H9 (cell line): ENCODE data around the gene CHPF2. TPM values are rescaled to one million over a fixed set of nuclear protein-coding genes. Genes with fewer than 3 reads are reported as not detected.

Source experiments
- DNase-seq: peaks from one replicate; pipeline ENCODE4 v3.0.0-alpha.2; 2017
- H2AFZ ChIP-seq: one replicate; pipeline ENCODE4 v1.6.1; 2013; ENCODE audit warnings: mild to moderate bottlenecking, low read length, control low read depth, moderate library complexity
- H2AK5ac ChIP-seq: 2 replicates; pipeline ENCODE4 v1.6.1; 2013; ENCODE audit warnings: low read length, control low read depth, mixed read lengths; ENCODE audit not compliant: insufficient read length
- H2BK120ac ChIP-seq: one replicate; pipeline ENCODE4 v1.6.1; 2013; ENCODE audit warnings: low read depth, mild to moderate bottlenecking, low read length, control low read depth, inconsistent platforms; ENCODE audit not compliant: poor library complexity, severe bottlenecking
- H2BK12ac ChIP-seq: 2 replicates; pipeline ENCODE4 v1.6.1; 2013; ENCODE audit warnings: low read length, control low read depth, mixed read lengths, low read depth; ENCODE audit not compliant: insufficient read length
- H2BK15ac ChIP-seq: 2 replicates; pipeline ENCODE4 v1.6.1; 2013; ENCODE audit warnings: low read depth, low read length, control low read depth
- H2BK20ac ChIP-seq: one replicate; pipeline ENCODE4 v1.6.1; 2013; ENCODE audit warnings: low read depth, mild to moderate bottlenecking, low read length, control low read depth, inconsistent platforms; ENCODE audit not compliant: poor library complexity, severe bottlenecking
- H2BK5ac ChIP-seq: 2 replicates; pipeline ENCODE4 v1.6.1; 2013; ENCODE audit warnings: low read length, control low read depth, mixed read lengths; ENCODE audit not compliant: insufficient read length
- H3K14ac ChIP-seq: 2 replicates; pipeline ENCODE4 v1.6.1; 2013; ENCODE audit warnings: low read length, control low read depth; ENCODE audit not compliant: insufficient read depth
- H3K18ac ChIP-seq: 2 replicates; pipeline ENCODE4 v1.6.1; 2013; ENCODE audit warnings: low read depth, mild to moderate bottlenecking, mixed read lengths, low read length, control low read depth; ENCODE audit not compliant: insufficient read length
- H3K23ac ChIP-seq: 2 replicates; pipeline ENCODE4 v1.6.1; 2013; ENCODE audit warnings: low read length, control low read depth, mixed read lengths, low read depth; ENCODE audit not compliant: insufficient read length
- H3K23me2 ChIP-seq: 2 replicates; pipeline ENCODE4 v1.6.1; 2013; ENCODE audit warnings: low read depth, mild to moderate bottlenecking, mixed read lengths, low read length, control low read depth; ENCODE audit not compliant: insufficient read length, poor library complexity, severe bottlenecking
- H3K27ac ChIP-seq: 2 replicates; pipeline ENCODE4 v1.5.1; 2013; ENCODE audit warnings: low read length, control low read depth, mixed read lengths, low read depth; ENCODE audit not compliant: insufficient read length
- H3K27me3 ChIP-seq: 2 replicates; pipeline ENCODE4 v1.6.1; 2013; ENCODE audit warnings: low read length, control low read depth, inconsistent platforms; ENCODE audit not compliant: insufficient read depth
- H3K4ac ChIP-seq: 2 replicates; pipeline ENCODE4 v1.6.1; 2013; ENCODE audit warnings: low read depth, mild to moderate bottlenecking, control low read depth, inconsistent platforms, low read length, moderate library complexity
- H3K4me1 ChIP-seq: 2 replicates; pipeline ENCODE4 v1.6.1; 2013; ENCODE audit warnings: low read length, control low read depth, inconsistent platforms; ENCODE audit not compliant: insufficient read depth
- H3K4me2 ChIP-seq: 2 replicates; pipeline ENCODE4 v1.6.1; 2013; ENCODE audit warnings: low read length, control low read depth, mixed read lengths; ENCODE audit not compliant: insufficient read length, insufficient read depth
- H3K56ac ChIP-seq: 2 replicates; pipeline ENCODE4 v1.6.1; 2013; ENCODE audit warnings: low read depth, mild to moderate bottlenecking, mixed read lengths, low read length, control low read depth; ENCODE audit not compliant: insufficient read length
- H3K79me1 ChIP-seq: 2 replicates; pipeline ENCODE4 v1.6.1; 2013; ENCODE audit warnings: low read depth, mild to moderate bottlenecking, moderate library complexity, low read length, control low read depth, inconsistent platforms; ENCODE audit not compliant: insufficient read depth, poor library complexity, severe bottlenecking
- H3K79me2 ChIP-seq: 2 replicates; pipeline ENCODE4 v1.6.1; 2013; ENCODE audit warnings: low read length, control low read depth, inconsistent platforms; ENCODE audit not compliant: insufficient read depth
- H3K9ac ChIP-seq: 2 replicates; pipeline ENCODE4 v1.6.1; 2013; ENCODE audit warnings: low read length, control low read depth, mixed read lengths; ENCODE audit not compliant: insufficient read length; ENCODE audit errors: extremely low read depth
- H3K9me3 ChIP-seq: one replicate; pipeline ENCODE4 v1.6.1; 2013; ENCODE audit warnings: low read depth, low read length, inconsistent platforms; ENCODE audit not compliant: control insufficient read depth
- H3T11ph ChIP-seq: one replicate; pipeline ENCODE4 v1.6.1; 2013; ENCODE audit warnings: mild to moderate bottlenecking, low read length, control low read depth, inconsistent platforms
- H4K20me1 ChIP-seq: one replicate; pipeline ENCODE4 v1.6.1; 2013; ENCODE audit not compliant: control insufficient read depth, insufficient read length, insufficient read depth
- H4K5ac ChIP-seq: 2 replicates; pipeline ENCODE4 v1.6.1; 2013; ENCODE audit warnings: low read depth, mild to moderate bottlenecking, mixed read lengths, low read length, control low read depth; ENCODE audit not compliant: insufficient read length
- H4K8ac ChIP-seq: replicated peaks from 2 replicates; pipeline ENCODE4 v1.6.1; 2013; ENCODE audit warnings: low read length, control low read depth, mixed read lengths, low read depth; ENCODE audit not compliant: insufficient read length
- H4K91ac ChIP-seq: 2 replicates; pipeline ENCODE4 v1.6.1; 2013; ENCODE audit warnings: low read depth, mild to moderate bottlenecking, moderate library complexity, mixed read lengths, low read length, control low read depth; ENCODE audit not compliant: insufficient read length
- H3K27ac Mint-ChIP-seq, 3 experiments: 2 replicates in 2 of 3; 3 replicates in 1 of 3; pipeline ENCODE4 v1.8.0; 2020 to 2021; ENCODE audit warnings: mixed read lengths in 3 of 3, mild to moderate bottlenecking in 1 of 3, moderate library complexity in 1 of 3
- H3K27me3 Mint-ChIP-seq: 2 replicates; pipeline ENCODE4 v1.8.0; 2021; ENCODE audit warnings: low read depth, mild to moderate bottlenecking, moderate library complexity, mixed read lengths
- H3K36me3 Mint-ChIP-seq, 3 experiments: 2 replicates in 2 of 3; 3 replicates in 1 of 3; pipeline ENCODE4 v1.8.0; 2020 to 2021; ENCODE audit warnings: low read depth in 3 of 3, mixed read lengths in 3 of 3; ENCODE audit not compliant: insufficient read depth in 1 of 3
- H3K4me1 Mint-ChIP-seq, 2 experiments: 2 replicates each; pipeline ENCODE4 v1.8.0; 2020; ENCODE audit warnings: mixed read lengths in 2 of 2
- H3K4me3 Mint-ChIP-seq, 2 experiments: 2 replicates in 1 of 2; 3 replicates in 1 of 2; pipeline ENCODE4 v1.8.0; 2020 to 2021; ENCODE audit warnings: mild to moderate bottlenecking in 2 of 2, mixed read lengths in 2 of 2, moderate library complexity in 1 of 2
- H3K9me3 Mint-ChIP-seq, 2 experiments: 2 replicates in 1 of 2; 3 replicates in 1 of 2; pipeline ENCODE4 v1.8.0; 2020; ENCODE audit warnings: mild to moderate bottlenecking in 2 of 2, mixed read lengths in 2 of 2, moderate library complexity in 1 of 2
- CTCF ChIP-seq: fragments of 200-600 bp; sonication (generic); conservative IDR thresholded peaks from 3 replicates; pipeline ENCODE4 v1.8.0; 2021; ENCODE audit warnings: antibody characterized with exemption, mild to moderate bottlenecking
- WGBS: extraction: QIAGEN DNeasy Blood & Tissue Kit; methylation state at CpG from one replicate; pipeline ENCODE4 v1.1.7; 2013; ENCODE audit warnings: missing lambda C conversion rate, low lambda C conversion rate, mixed read lengths; ENCODE audit not compliant: insufficient read length; ENCODE audit errors: extremely low coverage; 5-methylcytosine and 5-hydroxymethylcytosine counted together
- total RNA-seq: library from RNA; stranded (reverse); gene quantifications from 2 replicates; pipeline ENCODE4 v1.2.1, GENCODE V29; 2021

CHPF2 gene
- total RNA-seq, 1 experiment from 2014 or later, result 25.7 TPM

DNA sequence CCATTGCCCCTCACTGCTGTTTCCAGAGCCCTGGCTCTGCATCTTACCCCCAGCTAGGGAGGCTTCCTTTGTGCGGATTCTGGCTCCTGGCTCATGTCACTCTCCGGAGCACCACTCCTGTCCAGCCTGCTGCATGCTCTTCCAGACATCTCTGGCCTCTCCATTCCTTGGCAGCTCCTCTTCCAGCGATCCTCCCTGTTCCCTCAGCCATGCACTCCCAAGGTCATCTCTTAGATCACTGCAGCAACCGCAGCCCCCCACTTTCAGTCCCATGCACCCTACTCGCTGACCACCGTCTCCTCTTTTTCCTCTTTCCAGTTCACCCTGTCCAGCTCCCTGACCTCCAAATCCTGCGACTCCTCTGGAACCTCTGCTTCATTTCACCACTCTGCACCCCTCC lies 23.1 kb downstream of the CHPF2 start:
- H2AK5ac ChIP-seq, result no peak overlapping the region
- no peaks in the 10 kb centered on the region for H4K20me1 ChIP-seq
- no CpG with 5 or more reads among the region's 7 CpGs for WGBS
- H3K27me3 Mint-ChIP-seq, result peaks cover 84% of the 10 kb centered on the region
- H4K91ac ChIP-seq, result no peak overlapping the region
- H2BK120ac ChIP-seq, result no peak overlapping the region
- peak overlapping the region in 1 of 3 experiments; percentile 44; a peak in 2 of 7 replicates for H3K27ac Mint-ChIP-seq
- H3K23me2 ChIP-seq, result peaks cover 11% of the 10 kb centered on the region
- no peak overlapping the region for H3K4ac ChIP-seq
- DNase-seq, result no peak
- no peak overlapping the region for H3K23ac ChIP-seq
- no peak overlapping the region for H2AFZ ChIP-seq
- no peak overlapping the region for H2BK12ac ChIP-seq
- peaks cover 3% of the 10 kb centered on the region; the same call in 1 of the 2 replicates for H3K27me3 ChIP-seq
- H2BK20ac ChIP-seq, result no peak overlapping the region
- no peaks in the 10 kb centered on the region for H3K79me1 ChIP-seq
- no peak overlapping the region for H3T11ph ChIP-seq
- no peaks in the 10 kb centered on the region; a peak in 1 of 7 replicates for H3K36me3 Mint-ChIP-seq
- no peak overlapping the region for H4K8ac ChIP-seq
- H3K4me3 Mint-ChIP-seq, result peak overlapping the region in 1 of 2 experiments; percentile 4; a peak in 2 of 5 replicates
- no peak overlapping the region for H3K4me2 ChIP-seq
- H3K4me1 ChIP-seq, result peaks cover 3% of the 10 kb centered on the region; the same call in 1 of the 2 replicates
- no peak overlapping the region for H3K56ac ChIP-seq
- no peak overlapping the region; the same call in 1 of the 2 replicates for H3K14ac ChIP-seq
- H3K79me2 ChIP-seq, result no peaks in the 10 kb centered on the region
- no peaks in the 10 kb centered on the region; a peak in 1 of 5 replicates for H3K9me3 Mint-ChIP-seq
- H4K5ac ChIP-seq, result no peak overlapping the region
- H3K18ac ChIP-seq, result no peak overlapping the region
- no peak overlapping the region for H3K9ac ChIP-seq
- TF ChIP-seq CTCF, result no peak
- H3K27ac ChIP-seq, result no peak overlapping the region
- H3K9me3 ChIP-seq, result no peaks in the 10 kb centered on the region
- H2BK15ac ChIP-seq, result peak overlapping the region; percentile 28; the same call in 1 of the 2 replicates
- peaks cover 25 to 45% of the 10 kb centered on the region in 2 experiments for H3K4me1 Mint-ChIP-seq
- no peak overlapping the region for H2BK5ac ChIP-seq
